ENCODE data around the gene UBXN4.

DNA sequence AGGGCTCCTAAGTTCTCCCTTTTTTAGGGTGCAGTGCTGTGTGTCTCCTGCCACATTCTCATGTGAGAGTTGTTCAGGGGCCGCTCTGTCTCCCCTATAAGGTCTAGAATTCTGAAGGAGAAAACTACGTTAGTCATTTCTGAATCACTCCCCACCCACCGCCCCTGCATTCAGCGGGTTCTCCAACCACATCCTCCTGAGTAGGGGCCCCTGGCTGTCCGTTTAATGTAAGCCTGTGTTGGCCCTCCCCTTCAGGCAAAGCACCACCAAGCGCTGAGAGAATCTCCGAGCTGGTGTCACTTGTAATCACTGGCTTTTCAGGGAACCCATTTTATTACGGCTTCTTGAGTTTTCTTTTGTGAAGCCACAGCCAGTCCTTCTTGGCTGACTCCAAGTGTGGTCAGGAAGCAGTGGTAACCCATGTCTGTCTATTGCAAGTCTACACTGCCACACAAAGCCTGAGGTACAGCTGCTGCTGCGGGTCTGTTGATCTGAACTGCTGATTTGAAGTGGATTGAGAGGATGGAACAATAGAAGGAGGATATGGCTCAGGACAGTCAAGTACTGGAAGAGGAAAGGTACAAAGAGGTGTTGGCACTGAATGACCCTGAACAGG lies 78.5 kb downstream of the UBXN4 start:
- TF ChIP-seq, protein P1, sequence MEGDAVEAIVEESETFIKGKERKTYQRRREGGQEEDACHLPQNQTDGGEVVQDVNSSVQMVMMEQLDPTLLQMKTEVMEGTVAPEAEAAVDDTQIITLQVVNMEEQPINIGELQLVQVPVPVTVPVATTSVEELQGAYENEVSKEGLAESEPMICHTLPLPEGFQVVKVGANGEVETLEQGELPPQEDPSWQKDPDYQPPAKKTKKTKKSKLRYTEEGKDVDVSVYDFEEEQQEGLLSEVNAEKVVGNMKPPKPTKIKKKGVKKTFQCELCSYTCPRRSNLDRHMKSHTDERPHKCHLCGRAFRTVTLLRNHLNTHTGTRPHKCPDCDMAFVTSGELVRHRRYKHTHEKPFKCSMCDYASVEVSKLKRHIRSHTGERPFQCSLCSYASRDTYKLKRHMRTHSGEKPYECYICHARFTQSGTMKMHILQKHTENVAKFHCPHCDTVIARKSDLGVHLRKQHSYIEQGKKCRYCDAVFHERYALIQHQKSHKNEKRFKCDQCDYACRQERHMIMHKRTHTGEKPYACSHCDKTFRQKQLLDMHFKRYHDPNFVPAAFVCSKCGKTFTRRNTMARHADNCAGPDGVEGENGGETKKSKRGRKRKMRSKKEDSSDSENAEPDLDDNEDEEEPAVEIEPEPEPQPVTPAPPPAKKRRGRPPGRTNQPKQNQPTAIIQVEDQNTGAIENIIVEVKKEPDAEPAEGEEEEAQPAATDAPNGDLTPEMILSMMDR (IDR thresholded peaks at IDR 0.05) = no peak
- TF ChIP-seq POLR2A (IDR thresholded peaks at IDR 0.05) = no peak

Data from Peyer's patch (tissue), 4 donors.